ENCODE data around the gene ZNF516.
A peak's percentile ranks its signal among the peaks of the same experiment; 100 is the strongest.

Gene ZNF516

DNA sequence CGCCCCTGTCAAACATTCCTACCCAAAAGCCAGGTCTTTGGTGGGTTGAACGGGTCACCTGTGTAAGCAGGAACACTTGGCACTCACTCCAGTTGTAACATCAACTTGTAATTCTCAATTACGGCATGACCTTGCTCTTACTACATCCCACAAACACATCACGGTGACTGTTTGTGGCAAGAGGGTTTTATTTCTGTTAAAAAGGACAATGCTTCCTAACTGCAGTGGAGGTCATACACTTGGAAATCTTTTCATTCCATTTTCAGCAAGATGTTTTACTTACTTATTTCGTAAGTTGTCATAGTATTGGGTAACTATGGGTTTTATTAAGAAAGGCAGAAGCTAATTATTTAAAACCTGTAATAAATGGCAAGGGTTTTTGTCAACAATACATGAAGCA lies 126.1 kb downstream of the ZNF516 start:
- no peak for DNase-seq (ENCODE audit: low read depth in 4 of 4, low spot score in 1 of 4)

DNA sequence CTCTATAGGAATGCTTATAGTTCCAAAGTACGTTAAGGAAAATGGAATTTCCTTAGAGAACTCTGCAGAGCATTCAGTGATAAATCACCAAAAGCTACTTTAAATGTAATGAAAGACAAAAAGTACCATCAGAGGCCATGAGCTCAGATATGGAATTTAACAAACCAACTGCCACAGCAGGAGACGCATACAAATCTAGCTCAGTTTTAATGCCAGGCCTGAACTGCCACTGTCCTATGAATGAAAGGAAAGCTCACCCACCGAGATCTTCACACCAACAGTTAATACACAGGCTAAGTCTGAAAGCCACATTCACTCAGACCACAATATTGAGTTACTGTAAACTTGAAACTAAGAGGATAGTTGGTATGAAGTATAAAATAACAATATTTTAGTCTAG lies 126.8 kb downstream of the ZNF516 start:
- no peak for DNase-seq (ENCODE audit: low read depth in 4 of 4, low spot score in 1 of 4)

DNA sequence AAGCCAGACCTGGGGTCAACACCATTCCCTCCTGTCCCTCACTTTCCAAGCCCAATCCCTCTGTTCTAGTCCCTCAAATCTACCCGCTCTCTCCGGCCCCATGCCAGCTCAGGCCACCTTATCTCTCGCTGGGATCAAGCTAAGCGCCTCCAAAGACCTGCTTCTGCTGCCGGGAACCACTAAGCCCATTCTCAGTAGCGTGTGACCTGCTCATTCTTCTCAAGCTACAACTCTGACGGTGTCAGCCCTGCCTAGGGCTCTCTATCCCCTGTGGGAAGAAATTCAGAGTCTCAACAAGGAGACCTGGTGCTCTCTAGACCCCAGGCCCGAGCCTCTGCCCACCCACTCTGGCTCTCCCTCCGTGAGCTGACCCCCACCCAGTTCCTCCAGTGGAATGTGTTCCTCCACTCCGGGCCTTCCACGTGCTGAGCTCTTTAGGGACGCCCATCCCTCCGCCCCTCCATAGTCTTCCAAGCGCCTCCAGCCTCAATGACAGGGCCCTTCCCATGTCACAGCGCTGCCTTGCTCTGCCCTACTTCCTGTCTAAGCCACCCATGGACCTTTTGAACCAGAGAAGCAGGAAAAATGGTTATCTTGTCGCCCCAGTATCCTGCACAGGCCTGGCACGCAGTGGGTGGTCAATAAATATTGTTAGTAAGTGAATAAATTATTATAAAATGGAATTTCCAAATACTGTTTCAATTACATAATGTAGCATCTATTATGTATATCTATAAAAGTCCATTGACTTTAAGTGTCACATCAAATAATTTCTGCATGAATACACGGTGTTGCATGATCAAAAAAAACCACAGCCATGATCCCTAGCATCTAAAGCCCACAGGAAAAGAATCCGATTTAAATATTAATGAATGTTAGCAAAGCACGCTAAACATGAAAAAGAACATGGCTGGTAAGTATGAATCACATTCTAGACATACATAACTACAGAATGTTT lies 127.6 kb downstream of the ZNF516 start:
- no peak for DNase-seq (ENCODE audit: low read depth in 4 of 4, low spot score in 1 of 4)

GRCh38 chr18:76365561-76365960 lies 129.5 kb downstream of the ZNF516 start:
- no peak for DNase-seq (ENCODE audit: low read depth in 4 of 4, low spot score in 1 of 4)

GRCh38 chr18:76364282-76365259 lies 130.5 kb downstream of the ZNF516 start:
- no peak for DNase-seq (ENCODE audit: low read depth in 4 of 4, low spot score in 1 of 4)

DNA sequence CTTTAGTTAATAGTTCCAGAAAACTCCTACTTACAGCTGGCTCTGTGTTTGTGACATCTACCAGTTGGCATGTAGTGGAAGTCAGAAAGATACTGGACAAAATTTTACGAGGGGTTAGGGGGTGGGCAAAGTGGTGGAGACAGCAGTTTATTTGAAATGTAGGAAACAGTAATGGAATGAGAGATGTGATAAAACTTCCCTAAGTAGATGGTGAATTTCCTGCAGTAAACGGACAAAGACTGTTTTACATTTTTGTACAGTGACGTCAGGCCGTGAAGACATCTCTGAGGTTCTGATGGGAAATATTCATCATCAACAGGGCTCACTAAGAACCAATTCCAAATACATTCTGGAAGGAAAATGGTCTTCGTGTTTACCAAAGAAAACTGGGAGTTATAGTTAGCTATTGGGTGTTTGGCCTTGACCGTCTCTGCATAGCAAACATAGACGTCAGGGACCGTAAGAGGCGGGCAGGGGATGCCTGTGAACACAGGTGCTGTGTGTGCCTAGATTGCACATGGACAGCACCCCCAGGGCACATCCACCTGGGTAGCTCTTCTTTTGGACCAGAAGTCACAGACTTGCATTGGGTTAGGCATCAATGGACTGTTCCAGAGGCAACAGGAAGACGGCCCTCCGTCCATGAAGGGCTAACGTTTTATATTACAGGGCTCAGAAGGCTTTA lies 131.5 kb downstream of the ZNF516 start:
- no peak for DNase-seq (ENCODE audit: low read depth in 4 of 4, low spot score in 1 of 4)

- no peak for DNase-seq (ENCODE audit: low read depth in 4 of 4, low spot score in 1 of 4)
These were observed 132.4 kb downstream of the ZNF516 start for GRCh38 chr18:76362676-76363075.

DNA sequence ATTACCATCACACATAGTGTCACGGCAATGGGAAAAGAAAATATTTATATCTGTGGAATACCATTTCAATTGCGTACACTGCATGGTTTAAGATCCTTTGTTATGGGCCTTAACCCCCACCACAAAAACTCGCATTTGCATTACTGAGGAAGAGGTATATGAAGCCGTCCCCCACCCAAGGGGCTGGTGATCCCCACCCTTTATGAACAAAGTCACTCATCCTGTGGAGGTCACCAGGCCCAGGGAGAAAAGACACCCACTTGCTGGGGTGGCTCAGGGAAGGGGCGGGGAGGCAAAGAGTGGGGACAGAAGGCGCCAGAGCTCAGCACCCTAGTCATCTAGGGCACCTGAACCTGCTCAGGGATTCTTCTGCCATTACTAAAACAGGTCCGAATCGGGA lies 133.8 kb downstream of the ZNF516 start:
- no peak for DNase-seq (ENCODE audit: low read depth in 4 of 4, low spot score in 1 of 4)

GRCh38 chr18:76359909-76360308 lies 135.1 kb downstream of the ZNF516 start:
- DNase-seq (ENCODE audit: low read depth in 4 of 4, low spot score in 1 of 4), result no peak

GRCh38 chr18:76358774-76359173 lies 136.3 kb downstream of the ZNF516 start:
- DNase-seq (ENCODE audit: low read depth in 4 of 4, low spot score in 1 of 4), result no peak

- DNase-seq (ENCODE audit: low read depth in 4 of 4, low spot score in 1 of 4), result no peak
These were observed 137.3 kb downstream of the ZNF516 start for GRCh38 chr18:76357585-76358260.

- no peak for DNase-seq (ENCODE audit: low read depth in 4 of 4, low spot score in 1 of 4)
These were observed 137.9 kb downstream of the ZNF516 start for GRCh38 chr18:76357174-76357573.

DNA sequence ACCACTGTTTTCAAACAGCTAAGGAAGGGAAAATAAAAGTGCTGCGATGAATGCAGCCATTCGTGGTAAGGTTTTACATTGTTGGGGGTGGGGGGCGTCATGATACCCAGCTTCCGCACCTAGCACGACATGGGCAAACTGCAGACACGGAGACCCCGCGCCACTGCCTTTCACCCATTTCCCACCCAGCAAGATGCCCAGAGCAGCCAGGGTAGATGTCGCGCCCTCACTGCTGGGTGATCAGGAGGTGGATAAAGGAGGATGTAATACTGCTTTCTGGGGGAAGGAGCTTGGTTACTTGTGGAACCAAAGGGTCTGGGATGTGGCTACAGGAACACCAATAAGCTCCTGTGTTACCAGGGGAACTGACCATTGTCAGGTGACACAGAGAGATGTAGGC lies 138.4 kb downstream of the ZNF516 start:
- no peak for DNase-seq (ENCODE audit: low read depth in 4 of 4, low spot score in 1 of 4)

GRCh38 chr18:76354348-76354747 lies 140.7 kb downstream of the ZNF516 start:
- DNase-seq (ENCODE audit: low read depth in 4 of 4, low spot score in 1 of 4), result no peak

DNA sequence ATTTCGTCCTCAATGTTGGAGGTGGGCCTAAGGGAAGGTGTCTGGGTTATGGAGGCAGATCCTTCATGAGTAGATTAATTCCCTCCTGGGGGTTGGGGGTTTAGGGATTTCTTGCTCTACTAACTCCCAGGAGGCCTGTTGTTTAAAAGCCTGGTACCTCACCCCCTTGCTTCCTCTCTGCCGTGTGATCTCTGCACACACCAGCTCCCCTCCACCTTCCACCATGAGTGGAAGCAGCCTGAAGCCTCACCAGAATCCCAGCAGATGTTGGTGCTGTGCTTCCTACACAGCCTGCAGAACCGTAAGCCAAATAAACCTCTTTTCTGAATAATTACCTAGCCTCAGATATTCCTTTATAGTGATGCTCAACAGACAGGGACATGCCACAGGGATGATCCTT lies 141.5 kb downstream of the ZNF516 start:
- DNase-seq (ENCODE audit: low read depth in 4 of 4, low spot score in 1 of 4), result no peak

GRCh38 chr18:76353046-76353445 lies 142.0 kb downstream of the ZNF516 start:
- DNase-seq (ENCODE audit: low read depth in 4 of 4, low spot score in 1 of 4), result no peak

DNA sequence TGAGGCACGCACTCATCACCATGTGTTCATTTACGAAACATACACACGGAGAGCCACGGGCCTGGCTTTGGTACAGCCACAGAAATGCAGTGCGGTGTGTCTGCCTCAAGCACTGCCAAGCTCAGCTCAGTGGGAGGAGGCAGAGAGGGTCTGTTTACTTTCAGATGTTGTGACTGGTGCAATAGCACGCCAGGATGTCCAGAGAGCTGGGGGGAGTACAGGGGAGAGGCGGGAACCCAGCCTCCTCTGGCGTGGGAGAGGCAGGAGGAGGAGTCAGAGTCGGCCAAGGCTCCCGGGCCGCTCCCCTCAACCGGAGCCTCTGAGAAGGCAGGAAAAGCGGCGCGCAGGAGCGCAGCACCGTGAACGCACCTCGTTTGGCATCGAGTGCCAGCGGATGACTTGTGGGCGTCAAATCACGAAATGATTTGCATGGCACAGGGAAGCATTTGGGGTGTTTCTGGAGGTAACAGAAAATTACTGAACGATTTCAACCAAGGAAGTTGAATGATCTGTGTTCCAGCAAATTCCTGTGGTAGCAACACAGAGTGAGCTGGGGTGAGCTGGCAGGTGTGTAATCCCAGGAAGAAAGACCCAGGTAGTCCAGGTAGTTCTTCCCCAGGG lies 143.0 kb downstream of the ZNF516 start:
- DNase-seq (ENCODE audit: low read depth in 4 of 4, low spot score in 1 of 4), result no peak

GRCh38 chr18:76350134-76351025 lies 144.7 kb downstream of the ZNF516 start:
- no peak for DNase-seq (ENCODE audit: low read depth in 4 of 4, low spot score in 1 of 4)

- DNase-seq (ENCODE audit: low read depth in 4 of 4, low spot score in 1 of 4), result peak; percentile 36 to 49 (median 41)
These were observed 145.9 kb downstream of the ZNF516 start for GRCh38 chr18:76349067-76349715.

Measured in stimulated activated CD4-positive, alpha-beta T cell treated with anti-CD3 and anti-CD28 coated beads, Interleukin-1b, Interleukin-23, amount 100 ng/mL, for 24 hours (primary cell).